ENCODE results near the gene PRIMPOL.
A peak's percentile ranks its signal among the peaks of the same experiment; 100 is the strongest.
"Not testable (repeated sequence)": the region's sequence is repeated elsewhere in the genome, so short reads cannot be mapped to it uniquely, and the experiment has no call there.

The PRIMPOL gene, protein sequence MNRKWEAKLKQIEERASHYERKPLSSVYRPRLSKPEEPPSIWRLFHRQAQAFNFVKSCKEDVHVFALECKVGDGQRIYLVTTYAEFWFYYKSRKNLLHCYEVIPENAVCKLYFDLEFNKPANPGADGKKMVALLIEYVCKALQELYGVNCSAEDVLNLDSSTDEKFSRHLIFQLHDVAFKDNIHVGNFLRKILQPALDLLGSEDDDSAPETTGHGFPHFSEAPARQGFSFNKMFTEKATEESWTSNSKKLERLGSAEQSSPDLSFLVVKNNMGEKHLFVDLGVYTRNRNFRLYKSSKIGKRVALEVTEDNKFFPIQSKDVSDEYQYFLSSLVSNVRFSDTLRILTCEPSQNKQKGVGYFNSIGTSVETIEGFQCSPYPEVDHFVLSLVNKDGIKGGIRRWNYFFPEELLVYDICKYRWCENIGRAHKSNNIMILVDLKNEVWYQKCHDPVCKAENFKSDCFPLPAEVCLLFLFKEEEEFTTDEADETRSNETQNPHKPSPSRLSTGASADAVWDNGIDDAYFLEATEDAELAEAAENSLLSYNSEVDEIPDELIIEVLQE

DNA sequence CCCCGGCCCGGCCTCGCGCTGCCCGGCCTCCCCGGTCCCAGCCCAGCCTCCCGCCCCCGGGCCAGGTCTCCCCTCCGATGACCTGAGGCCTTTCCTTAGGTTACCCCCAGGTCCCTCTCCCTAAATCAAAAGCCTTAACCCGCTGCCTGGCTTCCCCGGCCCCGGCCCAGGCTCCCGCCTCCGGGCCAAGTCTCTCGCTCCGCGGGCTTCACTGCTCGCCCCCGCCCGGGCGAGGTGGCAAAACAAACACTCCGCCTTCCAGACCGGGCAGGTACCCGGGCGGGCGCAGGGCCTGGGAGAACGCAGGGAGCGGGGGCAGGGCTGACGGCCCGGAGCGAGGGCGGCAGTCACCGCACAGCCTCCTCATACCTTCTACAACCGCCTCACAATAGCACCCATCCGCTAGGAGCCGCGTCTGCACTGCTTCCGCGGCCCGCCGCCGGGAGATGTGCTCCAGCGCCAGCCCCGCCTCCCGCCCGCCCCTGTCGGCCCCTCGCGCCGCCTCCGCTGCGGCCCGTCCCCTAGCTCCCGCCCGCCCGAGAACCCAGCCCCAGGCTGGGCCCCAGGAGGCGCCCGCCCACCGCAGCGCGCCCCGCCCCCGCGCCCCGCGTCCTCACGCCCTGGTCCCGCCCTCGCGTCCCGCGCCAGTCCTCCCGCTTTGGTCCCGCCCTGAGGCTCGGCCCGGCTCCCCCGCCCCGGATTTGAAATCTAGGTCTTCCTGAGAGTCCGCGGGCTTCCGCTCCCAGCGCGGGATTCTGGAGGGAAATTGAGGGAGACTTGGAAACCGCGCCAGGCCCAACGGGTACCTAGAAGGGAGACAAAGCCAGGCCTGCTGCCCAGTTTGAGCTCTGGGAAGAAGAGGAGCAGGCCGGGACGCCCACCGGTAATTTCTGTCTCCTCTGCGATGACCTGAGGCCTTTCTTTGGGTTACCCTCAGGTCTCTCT is at the start of gene PRIMPOL, which contains the start of gene CASP3:
PRIMPOL (plus strand) TSS at position 713 of the 945 bp plus-strand sequence. CDS start 7,403 bp downstream, outside the sequence.
CASP3 (minus strand) TSS at position 422 of the 945 bp plus-strand sequence. CDS start 10,994 bp downstream, outside the sequence.
- peak; percentile 95 for DNase-seq

DNA sequence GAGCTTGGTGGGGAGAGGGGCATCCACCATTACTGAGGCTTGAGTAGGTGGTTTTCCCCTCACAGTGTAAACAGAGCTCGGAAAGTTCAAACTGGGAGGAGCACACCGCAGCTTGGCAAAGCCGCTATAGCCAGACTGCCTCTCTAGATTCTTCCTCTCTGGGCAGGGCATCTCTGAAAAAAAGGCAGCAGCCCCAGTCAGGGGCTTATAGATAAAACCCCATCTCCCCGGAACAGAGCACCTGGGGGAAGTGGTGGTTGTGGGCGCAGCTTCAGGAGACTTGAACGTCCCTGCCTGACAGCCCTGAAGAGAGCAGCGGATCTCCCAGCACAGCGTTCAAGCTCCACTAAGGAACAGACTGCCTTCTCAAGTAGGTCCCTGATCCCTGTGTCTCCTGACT is 48.6 kb upstream of the PRIMPOL start:
- DNase-seq, result not testable (repeated sequence)

DNA sequence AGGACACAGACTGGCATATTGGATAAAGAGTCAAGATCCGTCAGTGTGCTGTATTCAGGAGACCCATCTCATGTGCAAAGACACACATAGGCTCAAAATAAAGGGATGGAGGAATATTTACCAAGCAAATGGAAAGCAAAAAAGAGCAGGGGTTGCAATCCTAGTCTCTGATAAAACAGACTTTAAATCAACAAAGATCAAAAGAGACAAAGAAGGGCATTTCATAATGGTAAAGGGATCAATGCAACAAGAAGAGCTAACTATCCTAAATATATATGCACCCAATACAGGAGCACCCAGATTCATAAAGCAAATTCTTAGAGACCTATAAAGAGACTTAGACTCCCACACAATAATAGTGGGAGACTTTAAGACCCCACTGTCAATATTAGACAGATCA is 46.7 kb upstream of the PRIMPOL start:
- DNase-seq, result not testable (repeated sequence)

DNA sequence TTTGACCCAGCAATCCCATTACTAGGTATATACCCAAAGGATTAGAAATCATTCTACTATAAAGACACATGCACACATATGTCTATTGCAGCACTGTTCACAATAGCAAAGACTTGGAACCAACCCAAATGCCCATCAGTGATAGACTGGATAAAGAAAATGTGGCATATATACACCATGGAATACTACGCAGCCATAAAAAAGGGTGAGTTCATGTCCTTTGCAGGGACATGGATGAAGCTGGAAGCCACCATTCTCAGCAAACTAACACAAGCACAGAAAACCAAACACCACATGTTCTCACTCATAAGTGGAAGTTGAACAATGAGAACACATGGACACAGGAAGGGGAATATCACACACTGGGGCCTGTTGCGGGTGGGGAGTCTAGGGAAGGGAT is 42.1 kb upstream of the PRIMPOL start:
- not testable (repeated sequence) for DNase-seq

DNA sequence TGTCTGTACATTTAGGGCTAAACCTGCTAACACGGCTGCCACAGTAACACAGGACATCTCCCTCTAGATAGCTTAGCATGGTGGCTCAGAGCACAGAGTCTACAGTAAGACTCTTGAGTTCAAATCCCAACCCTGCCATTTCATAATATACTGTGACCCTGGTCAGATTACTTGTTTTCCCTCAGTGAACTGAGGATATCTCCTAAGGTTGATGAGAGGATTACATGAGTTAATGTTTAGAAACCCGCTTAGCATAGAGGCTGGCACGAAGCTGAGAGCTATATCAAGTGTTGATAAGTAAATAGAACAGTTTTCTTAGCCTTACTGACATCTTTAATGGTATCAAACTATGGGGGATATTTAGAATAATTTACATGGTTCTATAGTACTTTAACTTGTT is 37.5 kb upstream of the PRIMPOL start:
- no peak for DNase-seq

DNA sequence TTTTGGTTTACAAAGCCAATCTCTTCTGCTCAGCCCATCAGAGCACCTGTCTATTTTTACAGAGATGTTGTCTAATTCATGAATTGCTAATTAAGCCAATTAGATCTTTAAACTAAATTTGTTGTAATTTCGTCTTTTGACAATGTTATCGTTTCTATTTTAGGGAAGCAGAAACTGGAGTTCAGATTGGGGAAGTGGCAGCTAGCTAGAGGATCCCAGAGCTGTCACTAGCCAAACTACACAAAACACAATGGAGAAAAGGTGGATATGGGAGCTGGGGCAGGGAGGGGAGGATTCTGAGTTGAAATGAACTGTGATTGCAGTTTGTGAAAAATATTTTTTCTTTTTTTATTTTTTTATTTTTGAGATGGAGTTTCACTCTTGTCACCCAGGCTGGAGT is 36.1 kb upstream of the PRIMPOL start:
- DNase-seq, result no peak

DNA sequence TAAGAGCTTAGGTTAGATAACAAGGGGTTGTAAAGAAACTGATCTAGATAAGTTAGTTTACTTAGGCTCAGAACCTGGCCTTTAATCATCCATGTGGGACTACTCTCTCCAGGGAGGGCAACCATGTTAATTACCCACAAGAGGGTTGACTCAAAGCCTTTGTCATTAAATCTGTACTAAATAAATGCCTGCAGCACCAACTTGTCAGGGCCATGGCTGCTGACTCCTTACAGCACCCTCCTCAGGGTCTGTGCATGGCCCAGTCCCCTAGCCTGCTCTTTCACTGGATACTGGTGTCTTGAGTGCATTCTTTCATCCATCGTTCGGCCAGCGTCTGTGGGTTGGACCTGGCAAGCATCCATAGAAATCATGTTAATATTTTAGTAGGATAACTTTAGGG is 35.0 kb upstream of the PRIMPOL start:
- DNase-seq, result no peak

DNA sequence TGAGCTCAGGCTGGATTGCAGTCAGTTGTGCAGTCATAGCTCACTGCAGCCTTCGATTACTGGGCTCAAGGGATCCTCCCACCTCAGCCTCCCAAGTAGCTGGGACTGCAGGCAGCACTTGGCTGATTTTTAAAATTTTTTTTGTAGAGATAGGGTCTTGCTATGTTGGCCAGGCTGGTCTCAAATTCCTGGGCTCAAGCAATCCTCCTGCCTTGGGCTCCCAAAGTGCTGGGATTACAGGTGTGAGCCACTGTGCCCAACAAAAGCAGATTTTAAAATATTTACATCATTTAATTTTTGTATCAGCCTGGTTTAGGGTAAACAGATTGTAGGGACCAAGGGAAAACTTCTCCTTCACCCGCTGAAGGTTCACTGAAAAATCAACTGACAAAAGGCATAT is 33.4 kb upstream of the PRIMPOL start:
- DNase-seq, result not testable (repeated sequence)

DNA sequence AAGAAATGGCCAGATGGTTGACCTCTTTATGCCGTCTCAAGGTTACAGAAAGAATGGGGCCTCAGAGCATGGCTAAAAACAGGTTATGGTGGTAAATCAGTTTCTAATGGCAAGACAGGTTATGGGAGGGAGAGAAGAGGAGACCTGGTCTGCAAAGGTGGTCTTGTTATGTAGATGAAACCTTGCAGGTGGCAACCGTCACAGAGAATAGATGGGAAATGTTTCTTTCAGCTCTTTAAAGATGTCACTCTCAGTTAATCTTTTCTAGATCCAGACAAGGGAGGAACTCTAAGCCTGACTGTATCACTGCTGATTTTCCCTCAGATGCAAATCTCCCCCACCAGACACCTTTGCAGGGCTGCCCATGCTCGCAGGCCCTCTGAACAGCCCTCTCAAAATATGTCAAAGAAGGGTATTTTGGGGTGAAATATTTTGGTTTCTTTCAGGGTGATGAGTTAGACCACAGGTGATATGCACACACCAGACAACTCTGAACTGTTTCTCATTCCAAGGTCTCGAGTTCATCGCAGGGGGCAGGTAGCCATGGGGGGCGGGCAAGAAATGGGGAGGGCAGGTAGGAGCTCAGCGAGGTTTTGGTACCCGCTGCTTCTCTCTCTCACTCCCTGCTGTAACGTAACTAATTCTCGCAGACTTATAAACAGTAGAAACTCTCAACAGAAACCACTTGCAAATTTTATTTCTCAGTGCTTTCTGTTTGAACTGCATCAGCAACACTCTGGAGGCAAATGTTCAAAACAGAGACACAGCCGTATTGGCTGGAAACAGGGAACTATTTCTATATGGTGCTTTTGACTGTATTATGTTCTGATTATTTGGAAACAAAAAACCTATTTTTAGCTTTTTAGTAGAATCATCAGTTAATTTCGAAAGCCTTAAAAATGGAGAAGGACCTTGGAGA is 32.6 kb upstream of the PRIMPOL start:
- DNase-seq, result no peak

DNA sequence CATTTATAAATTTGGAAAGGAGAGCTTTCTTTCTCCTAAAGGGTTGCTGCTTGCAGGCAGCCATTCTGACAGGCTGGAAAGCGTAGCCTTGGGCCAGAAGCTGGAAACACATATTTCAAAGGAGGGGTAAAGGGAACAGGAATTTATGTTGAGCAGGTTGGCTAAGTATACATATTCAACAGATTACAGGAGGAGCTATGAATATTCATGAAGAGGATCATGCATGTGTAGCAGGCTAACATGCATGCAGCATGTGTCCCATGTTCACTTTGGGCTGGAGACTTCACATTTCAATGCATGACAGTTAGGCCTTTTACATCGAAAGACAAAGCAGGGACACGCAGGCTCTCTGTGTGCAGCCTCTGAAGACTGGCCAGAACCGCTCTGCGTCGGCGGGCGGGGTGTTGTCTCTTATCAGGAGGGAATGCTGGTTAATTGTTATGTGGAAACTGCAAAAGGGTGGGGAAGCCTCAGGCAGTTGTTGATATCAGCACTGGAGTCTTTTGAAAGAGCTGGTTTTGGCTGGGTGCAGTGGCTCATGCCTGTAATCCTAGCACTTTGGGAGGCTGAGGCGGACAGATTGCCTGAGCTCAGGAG is 31.8 kb upstream of the PRIMPOL start:
- no peak for DNase-seq

DNA sequence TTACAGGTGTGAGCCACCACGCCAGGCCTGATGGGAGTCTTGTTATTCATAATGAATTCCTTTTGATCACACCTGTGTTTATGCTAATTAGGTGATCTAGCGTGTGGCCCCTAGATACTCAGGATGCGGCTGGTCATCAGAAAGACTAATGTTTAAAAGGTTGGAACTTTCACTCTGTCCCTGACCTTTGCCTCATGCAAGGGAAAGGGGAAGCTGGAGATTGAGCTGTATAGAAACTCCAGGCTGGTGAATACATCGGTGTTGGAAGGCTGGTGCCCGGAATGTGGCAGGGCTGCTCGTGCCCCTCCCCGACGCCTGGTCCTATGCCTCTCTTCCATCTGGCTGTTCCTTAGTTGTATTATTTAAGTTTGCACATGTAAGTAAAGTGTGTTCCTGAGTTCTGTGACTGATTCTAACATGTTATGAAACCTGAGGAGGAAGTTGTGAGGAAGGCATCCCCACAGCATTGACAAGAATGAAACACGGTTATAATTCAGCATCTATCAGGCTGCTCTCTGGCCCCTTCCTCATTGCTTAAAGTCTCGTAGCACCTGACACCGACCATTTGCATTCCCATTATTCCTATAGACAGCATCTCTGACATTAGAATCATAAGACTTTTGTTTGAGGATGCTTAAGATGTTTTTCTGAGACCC is 29.2 kb upstream of the PRIMPOL start:
- no peak for DNase-seq

DNA sequence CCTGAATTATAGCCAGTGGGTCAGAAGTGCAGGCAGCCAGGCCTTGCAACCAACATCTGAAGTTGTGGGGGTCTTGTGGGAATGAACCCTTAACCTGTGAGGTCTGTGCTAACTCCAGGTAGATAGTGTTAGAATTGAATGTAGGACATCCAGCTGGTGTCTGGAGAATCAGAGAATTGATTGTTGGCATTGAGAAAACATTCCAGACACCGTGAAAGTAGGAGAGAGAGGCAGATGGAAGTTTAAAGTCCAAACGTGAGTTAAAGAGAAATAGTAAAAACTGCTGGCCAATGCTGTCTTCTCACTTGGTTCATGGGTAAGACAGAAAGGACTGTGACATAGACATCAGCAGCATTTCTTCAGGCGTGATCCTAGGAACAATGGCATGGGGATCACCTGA is 28.0 kb upstream of the PRIMPOL start:
- no peak for DNase-seq

DNA sequence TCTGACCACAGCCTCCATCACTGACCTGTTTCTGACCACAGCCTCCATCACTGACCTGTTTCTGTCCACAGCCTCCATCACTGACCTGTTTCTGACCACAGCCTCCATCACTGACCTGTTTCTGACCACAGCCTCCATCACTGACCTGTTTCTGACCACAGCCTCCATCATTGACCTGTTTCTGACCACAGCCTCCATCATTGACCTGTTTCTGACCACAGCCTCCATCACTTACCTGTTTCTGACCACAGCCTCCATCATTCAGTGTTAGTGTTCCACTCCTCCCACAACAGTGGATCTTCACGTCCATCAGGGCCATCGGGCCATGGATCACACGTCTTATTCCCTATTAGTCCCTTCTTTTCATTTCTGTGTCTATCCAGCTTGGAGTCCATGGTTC is 25.0 kb upstream of the PRIMPOL start:
- DNase-seq, result not testable (repeated sequence)

DNA sequence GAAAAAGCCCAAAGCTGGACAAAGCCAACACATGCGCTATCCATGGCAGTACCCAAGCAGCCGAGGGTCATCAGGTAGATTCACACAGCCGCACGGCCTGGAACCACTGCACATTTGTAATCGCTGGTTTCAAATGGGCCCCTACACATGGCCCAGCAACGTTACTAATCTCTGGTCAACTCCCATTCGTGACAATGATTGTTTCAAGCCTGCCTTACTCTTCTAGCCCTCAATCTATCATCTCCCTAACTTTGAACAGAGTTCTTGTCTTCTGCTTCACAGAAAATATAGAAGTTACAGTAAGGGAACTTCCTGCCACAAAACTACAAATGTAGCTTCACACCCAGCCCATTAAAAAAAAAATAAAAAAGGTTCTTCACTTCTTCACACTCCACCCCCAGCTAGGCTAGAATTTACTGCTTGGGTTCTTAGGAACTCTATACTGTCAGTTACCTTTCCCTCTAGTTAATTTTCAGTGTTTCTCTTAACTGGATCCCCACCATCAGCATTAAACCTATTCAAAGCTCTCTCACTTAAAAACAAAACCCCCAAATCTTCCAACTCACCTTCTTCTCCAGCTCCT is 24.5 kb upstream of the PRIMPOL start:
- DNase-seq, result no peak

DNA sequence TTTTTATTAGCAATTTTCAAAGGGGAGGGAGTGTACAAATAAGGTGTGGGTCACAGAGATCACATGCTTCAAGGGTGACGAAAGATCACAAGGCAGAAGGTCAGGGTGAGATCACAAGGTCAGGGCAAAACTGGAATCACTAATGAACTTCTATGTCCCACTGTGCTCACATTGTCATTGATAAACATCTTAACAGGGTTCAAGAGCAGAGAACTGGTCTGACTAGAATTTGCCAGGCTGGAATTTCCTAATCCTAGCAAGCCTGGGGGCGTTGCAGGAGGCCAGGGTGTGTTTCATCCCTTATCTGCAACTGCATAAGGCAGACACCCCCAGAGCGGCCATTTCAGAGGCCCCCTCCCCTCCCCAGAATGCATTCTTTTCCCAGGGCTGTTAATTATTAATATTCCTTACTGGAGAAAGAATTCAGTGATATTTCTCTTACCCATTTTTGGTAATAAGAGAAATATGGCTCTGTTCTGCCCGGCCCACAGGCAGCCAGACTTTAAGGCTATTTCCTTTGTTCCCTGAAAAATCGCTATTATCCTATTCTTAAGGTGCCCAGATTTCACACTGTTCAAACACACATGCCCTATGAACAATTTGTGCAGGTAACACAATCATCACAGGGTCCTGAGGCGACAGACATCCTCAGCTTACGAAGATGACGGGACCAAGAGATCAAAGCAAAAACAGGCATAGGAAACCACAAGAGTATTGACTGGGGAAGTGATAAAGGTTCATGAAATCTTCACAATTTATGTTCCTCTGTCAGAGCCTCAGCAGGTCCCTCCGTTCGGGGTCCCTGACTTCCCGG is 23.5 kb upstream of the PRIMPOL start:
- not testable (repeated sequence) for DNase-seq

DNA sequence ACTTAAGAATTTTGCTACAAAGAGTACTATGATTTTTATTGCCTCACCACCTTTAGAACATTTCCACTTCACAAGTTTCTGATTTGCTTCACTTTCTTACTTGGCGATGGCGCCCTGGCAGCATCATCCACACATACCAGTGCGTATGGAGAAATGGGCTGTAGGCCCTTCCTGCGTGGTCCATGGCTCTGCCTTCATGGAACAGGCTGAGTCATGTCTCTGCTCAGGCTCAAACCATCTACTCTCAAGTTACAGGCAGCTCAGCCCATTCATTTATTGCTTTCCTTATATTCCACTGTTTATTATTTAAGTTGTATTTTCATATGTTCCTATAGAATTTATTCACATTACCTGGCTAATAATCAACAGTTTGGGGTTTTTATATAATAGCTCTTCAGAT is 21.4 kb upstream of the PRIMPOL start:
- no peak for DNase-seq

DNA sequence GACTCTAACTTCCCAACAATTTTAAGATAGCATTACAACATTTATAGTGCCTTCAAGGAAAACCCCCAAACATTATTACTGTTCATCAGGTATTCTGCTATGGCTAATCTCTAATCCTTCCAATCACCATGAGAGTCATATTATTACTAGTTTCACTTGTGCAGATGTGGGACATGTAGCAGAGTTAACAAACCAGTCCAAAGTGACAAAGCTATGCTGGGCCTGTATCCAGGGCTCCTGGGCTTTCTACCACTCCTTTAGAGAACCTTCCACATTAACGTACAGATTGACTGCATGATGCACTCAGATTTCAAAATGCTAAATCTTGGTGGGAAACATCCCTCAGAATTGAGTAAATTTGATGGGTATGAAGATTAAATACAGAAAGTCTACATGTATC is 16.7 kb upstream of the PRIMPOL start:
- DNase-seq, result no peak

DNA sequence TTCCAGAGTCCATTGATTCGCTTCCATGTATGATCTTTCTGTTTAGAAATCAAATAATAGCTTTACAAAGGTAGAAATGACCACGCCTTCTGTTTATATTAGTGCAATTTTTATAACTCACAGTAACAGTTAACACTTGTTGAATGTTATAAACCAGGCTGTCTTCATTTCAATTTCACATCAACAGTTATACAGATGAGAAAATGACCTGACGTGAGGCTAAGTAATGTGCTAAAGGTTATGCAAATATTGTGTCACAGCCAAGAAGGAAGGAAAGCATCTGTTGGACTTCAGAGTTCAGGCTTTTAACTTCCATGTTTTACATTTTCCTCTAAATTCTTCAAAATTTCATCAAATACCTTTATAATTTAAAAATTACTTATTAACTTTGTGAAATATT is 14.2 kb upstream of the PRIMPOL start:
- no peak for DNase-seq

DNA sequence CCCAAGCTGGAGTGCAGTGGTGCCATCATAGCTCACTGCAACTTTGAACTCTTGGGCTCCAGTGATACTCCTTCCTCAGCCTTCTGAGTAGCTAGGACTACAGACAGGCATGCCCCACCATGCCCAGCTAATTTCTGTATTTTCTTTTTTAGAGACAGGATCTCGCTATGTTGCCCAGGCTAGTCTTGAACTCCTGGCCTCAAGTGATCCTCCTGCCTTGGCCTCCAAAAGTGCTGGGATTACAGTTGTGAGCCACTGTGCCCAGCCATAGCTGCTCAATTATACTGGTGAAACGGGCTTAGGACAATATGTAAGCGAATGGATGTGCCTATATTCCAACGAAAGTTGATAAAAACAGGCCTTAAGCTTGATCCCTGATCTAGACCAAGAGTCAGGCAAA is 13.4 kb upstream of the PRIMPOL start:
- DNase-seq, result no peak

DNA sequence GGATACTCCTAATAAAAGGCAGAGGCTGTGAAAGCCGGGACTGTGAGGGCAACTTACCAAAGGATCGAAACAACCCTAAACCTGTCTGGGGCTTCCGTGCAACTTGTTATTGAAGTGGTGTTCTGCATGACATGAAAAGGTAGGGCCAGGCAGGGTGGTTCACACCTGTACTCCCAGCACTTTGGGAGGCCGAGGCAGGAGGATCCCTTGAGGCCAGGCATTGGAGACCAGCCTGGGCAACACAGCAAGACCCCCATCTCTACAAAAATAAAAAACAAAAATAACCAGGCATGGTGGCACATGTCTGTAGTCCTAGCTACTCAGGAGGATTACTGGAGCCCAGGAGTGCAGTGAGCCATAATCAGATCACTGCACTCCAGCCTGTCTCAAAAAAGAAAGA is 12.6 kb upstream of the PRIMPOL start:
- no peak for DNase-seq

Data from activated naive CD4-positive, alpha-beta T cell treated with Interleukin-2 at 50 U/mL for 16 hours (primary cell).